Mucosa of descending colon (tissue), 3 donors: ENCODE measurements around the gene TMEM39B. TPM values are rescaled to one million over a fixed set of nuclear protein-coding genes. Genes with fewer than 3 reads are reported as not detected.
"Not testable (repeated sequence)": the region's sequence is repeated elsewhere in the genome, so short reads cannot be mapped to it uniquely, and the experiment has no call there.

Source experiments
- ATAC-seq: fragments of 200-7000 bp; cut with Tn5 transposase; one replicate; pipeline ENCODE4 v1.9.1; 2020; ENCODE audit warnings: mild to moderate bottlenecking, moderate library complexity
- DNase-seq, 3 donors: peaks; one replicate each; pipeline ENCODE4 v3.0.0-alpha.2; 2020
- H3K36me3 ChIP-seq: fragments of 200-600 bp; one replicate; pipeline ENCODE4 v1.8.0; 2021; ENCODE audit warnings: low read depth, mild to moderate bottlenecking
- H3K4me1 ChIP-seq: fragments of 200-600 bp; one replicate; pipeline ENCODE4 v1.8.0; 2021; ENCODE audit warnings: low read depth, mild to moderate bottlenecking
- H3K4me3 ChIP-seq: fragments of 200-600 bp; one replicate; pipeline ENCODE4 v1.8.0; 2021; ENCODE audit warnings: mild to moderate bottlenecking
- H3K9me3 ChIP-seq: fragments of 200-600 bp; one replicate; pipeline ENCODE4 v1.8.0; 2021; ENCODE audit warnings: mild to moderate bottlenecking
- intact Hi-C, 2 donors: fragments of 100-400 bp; cut with DNase I in 1 of 2; cut with micrococcal nuclease in 1 of 2; formaldehyde crosslinking; loops; one replicate each; pipeline versions ENCODE4 v1.11.0 to v1.11.1; 2022; cut with DNase I, micrococcal nuclease
- total RNA-seq, 3 donors: library from RNA; stranded (reverse); fragmentation: NEBNext Ultra II Directional in 2 of 3; extraction: Animal tissue kit (Norgen Biotek cat#: 25700) in 2 of 3; gene quantifications; one replicate each; pipeline versions ENCODE4 v1.2.1 to v1.2.4, GENCODE V29; 2021 to 2023
- TF ChIP-seq, protein P1 (sequence below): fragments of 200-600 bp; IDR thresholded peaks from one replicate; pipeline ENCODE4 v1.8.0; 2022; ENCODE audit warnings: antibody characterized with exemption, mild to moderate bottlenecking
- donor health status: DM: no; HTN: no; CAD: no; lungs with moderate emphysema.
- donor health status: DM: no; HTN: no; CAD: no.
- donor health status: DM: no; HTN: yes; CAD: no.

The TMEM39B gene
- total RNA-seq, 3 donors from 2014 or later = 9.7 to 14.2 (median 12.2) TPM

DNA sequence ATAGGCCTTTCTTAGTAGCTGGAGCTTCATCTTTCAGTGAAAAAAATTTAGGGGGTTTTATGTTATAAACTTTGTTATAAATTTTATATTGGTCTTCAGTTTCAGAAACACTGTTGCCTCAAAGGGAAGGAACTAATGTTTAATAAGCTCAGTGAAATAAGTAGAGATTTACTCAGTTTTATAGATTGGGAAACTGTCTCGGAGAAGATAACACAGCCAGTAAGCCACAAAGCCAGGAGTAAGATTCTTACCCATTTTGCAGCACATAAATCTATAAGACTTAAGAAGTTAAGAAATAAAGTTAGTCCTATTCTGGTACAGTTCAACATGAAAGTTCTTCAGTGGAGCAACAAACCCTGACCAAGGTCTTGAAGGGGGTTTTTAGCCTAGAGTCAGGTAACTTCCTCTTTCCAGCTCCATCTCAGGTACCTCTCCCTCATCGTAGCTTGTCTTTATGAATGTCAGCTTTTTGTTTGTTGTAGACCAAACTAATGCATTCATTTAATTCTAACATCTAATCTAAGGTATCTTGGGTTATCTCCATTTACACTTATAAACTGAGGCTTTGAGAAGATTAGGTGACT lies 38.4 kb downstream of the TMEM39B start:
- Histone ChIP-seq H3K9me3 (no peaks in the 10 kb centered on the region), H3K4me3 (no peak overlapping the region), H3K36me3 (no peaks in the 10 kb centered on the region), H3K4me1 (peaks cover 38% of the 10 kb centered on the region)
- DNase-seq (no peak), ATAC-seq (no peak)
- intact Hi-C loops = no loop called here
- TF ChIP-seq, protein P1, sequence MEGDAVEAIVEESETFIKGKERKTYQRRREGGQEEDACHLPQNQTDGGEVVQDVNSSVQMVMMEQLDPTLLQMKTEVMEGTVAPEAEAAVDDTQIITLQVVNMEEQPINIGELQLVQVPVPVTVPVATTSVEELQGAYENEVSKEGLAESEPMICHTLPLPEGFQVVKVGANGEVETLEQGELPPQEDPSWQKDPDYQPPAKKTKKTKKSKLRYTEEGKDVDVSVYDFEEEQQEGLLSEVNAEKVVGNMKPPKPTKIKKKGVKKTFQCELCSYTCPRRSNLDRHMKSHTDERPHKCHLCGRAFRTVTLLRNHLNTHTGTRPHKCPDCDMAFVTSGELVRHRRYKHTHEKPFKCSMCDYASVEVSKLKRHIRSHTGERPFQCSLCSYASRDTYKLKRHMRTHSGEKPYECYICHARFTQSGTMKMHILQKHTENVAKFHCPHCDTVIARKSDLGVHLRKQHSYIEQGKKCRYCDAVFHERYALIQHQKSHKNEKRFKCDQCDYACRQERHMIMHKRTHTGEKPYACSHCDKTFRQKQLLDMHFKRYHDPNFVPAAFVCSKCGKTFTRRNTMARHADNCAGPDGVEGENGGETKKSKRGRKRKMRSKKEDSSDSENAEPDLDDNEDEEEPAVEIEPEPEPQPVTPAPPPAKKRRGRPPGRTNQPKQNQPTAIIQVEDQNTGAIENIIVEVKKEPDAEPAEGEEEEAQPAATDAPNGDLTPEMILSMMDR = no peak

DNA sequence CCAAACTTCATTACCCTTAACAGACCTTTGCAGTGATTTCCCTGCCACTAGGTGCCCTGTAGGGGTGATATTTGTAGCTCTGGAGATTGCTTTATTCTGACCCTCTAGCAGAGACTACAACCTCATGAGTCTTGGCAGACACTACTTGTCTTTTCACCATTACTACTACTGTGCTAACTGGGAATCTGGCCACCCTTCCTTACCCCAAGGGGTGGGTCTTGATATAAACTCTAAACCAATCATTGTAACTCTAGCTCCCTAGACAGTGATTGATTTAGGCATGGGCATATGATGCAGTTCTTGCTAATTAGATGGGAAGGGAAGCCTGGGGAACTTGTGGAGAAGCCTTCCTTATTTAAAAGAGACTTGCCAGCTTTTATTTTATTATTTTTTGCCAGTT lies 39.0 kb downstream of the TMEM39B start:
- ATAC-seq (no peak), DNase-seq (no peak)
- intact Hi-C loops = no loop called here
- no peaks in the 10 kb centered on the region for H3K36me3 ChIP-seq
- H3K4me3 ChIP-seq = no peak overlapping the region
- H3K9me3 ChIP-seq = no peaks in the 10 kb centered on the region
- TF ChIP-seq, protein P1 = no peak
- peaks cover 38% of the 10 kb centered on the region for H3K4me1 ChIP-seq

DNA sequence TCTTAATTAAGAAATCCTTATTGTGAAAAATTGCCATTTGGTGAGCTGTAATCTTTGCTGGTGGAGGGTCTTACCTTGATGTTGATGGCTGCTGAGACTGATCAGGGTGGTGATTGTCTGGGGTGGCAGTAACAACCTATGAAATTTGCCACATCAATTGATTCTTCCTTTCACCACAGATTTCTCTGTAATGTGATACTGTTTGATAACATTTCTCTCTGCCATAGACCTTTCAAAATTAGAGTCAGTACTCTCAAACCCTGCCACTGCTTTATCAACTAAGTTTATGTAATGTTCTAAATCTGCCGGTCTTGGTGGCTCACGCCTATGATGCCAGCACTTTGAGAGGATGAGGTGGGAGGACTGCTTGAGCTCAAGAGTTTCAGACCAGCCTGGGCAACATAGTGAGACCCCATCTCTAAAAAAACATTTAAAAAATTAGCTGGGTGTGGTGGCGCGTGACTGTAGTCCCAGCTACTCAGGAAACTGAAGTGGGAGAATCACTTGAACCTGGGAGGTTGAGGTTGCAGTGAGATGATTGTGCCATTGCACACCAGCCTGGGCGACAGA lies 40.2 kb downstream of the TMEM39B start:
- no peak for DNase-seq
- peaks cover 38% of the 10 kb centered on the region for H3K4me1 ChIP-seq

DNA sequence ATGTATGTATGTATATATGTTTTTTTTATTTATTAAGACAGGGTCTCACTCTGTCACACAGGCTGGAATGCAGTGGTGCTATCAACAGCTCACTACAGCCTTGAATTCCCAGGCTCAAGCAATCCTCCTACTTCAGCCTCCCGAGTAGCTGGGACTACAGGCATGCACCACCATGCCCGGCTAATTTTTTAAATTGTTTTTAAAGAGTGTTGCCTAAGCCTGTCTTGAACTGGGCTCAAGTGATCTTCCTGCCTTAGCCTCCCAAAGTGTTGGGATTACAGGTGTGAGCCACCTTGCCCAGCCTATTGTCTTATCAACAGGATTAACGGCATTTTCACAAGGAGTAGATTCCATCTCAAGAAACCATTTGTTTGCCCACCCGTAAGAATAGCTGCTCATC lies 40.7 kb downstream of the TMEM39B start:
- ATAC-seq, DNase-seq, H3K4me3 ChIP-seq, intact Hi-C loops, H3K36me3 ChIP-seq, H3K9me3 ChIP-seq: not testable (repeated sequence)
- peaks cover 38% of the 10 kb centered on the region for H3K4me1 ChIP-seq

More for the DNA sequence above, 40.2 kb downstream of the TMEM39B start:
- TF ChIP-seq, protein P1 = no peak
- Histone ChIP-seq H3K36me3 (no peaks in the 10 kb centered on the region), H3K4me3 (no peak overlapping the region), H3K9me3 (no peaks in the 10 kb centered on the region)
- intact Hi-C loops = no loop called here
- no peak for ATAC-seq

DNA sequence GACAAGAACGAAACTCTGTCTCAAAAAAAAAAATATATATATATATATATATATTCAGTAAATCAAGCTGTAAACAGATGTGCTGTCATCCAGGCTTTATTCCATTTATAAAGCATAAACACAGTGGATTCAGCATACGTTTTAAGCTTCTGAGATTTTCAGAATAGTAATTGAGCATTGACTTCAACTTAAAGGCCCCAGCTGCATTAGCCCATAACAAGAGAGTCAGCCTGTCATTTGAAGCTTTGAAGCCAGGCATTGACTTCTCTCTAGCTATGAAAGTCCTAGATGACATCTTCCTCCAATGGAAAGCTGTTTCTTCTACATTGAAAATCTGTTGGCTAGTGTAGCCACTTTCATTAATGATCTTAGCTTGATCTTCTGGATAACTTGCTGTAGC lies 41.7 kb downstream of the TMEM39B start:
- Histone ChIP-seq H3K4me3 (no peak overlapping the region), H3K9me3 (no peaks in the 10 kb centered on the region), H3K4me1 (peaks cover 40% of the 10 kb centered on the region), H3K36me3 (no peaks in the 10 kb centered on the region)
- DNase-seq (no peak), ATAC-seq (no peak)
- TF ChIP-seq, protein P1 = no peak
- intact Hi-C loops = no loop called here

DNA sequence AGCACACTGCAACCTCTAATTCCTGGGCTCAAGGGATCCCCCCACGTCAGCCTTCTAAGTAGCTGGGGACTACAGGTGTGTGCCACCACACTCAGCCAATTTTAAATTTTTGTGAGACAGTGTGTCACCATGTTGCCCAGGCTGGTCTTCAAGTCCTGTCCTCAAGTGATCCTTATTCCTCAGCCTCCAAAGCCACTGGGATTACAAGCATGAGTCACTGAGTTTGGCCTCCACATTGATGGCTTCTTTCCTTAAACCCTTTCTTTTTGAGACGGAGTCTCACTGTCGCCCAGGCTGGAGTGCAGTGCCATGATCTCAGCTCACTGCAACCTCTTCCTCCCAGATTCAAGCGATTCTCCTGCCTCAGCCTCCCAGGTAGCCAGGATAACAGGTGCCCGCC lies 42.8 kb downstream of the TMEM39B start:
- ATAC-seq (no peak), DNase-seq (no peak)
- peaks cover 32% of the 10 kb centered on the region for H3K4me1 ChIP-seq
- H3K4me3 ChIP-seq = no peak overlapping the region
- intact Hi-C loops = no loop called here
- no peaks in the 10 kb centered on the region for H3K9me3 ChIP-seq
- no peaks in the 10 kb centered on the region for H3K36me3 ChIP-seq
- TF ChIP-seq, protein P1 = no peak
